Stimulated activated naive CD8-positive, alpha-beta T cell treated with anti-CD3 and anti-CD28 coated beads, Interleukin-15, Interleukin-2, amounts not matched to agents 100 ng/mL and 50 ng/mL, for 24 hours (primary cell): ENCODE data around the gene TMEM132D.

Source experiments
- H3K27ac Mint-ChIP-seq: one replicate; pipeline ENCODE4 v1.8.0; 2021; ENCODE audit warnings: mild to moderate bottlenecking, mixed read lengths
- H3K27me3 Mint-ChIP-seq: one replicate; pipeline ENCODE4 v1.8.0; 2021; ENCODE audit warnings: mixed read lengths
- H3K36me3 Mint-ChIP-seq: one replicate; pipeline ENCODE4 v1.8.0; 2021; ENCODE audit warnings: low read depth, mixed read lengths
- H3K4me1 Mint-ChIP-seq: one replicate; pipeline ENCODE4 v1.8.0; 2021; ENCODE audit warnings: low read depth, mixed read lengths
- H3K4me3 Mint-ChIP-seq: one replicate; pipeline ENCODE4 v1.8.0; 2021; ENCODE audit warnings: mild to moderate bottlenecking, mixed read lengths
- H3K9me3 Mint-ChIP-seq: one replicate; pipeline ENCODE4 v1.8.0; 2021; ENCODE audit warnings: mixed read lengths

The TMEM132D gene

DNA sequence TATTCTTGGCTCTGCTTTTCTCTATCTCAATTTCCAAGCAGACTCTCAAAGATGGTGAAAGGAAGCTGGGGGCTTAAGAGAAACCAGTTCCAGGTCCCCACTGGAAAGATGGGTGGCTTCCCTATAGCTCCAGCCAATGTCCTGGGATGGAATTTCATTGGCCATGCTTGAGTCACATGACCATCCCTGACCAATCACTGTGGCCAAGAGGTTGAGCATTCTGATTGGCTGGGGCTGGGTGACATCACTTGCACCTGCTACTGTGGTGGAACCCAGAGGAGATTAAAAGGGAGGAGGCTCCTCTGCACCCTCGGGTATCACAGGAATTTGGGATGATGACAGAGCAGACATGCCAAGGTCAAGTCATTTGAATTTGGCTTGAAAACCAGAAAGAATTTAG is 436.5 kb downstream of the TMEM132D start:
- peaks cover 10% of the 10 kb centered on the region for H3K9me3 Mint-ChIP-seq
- H3K4me3 Mint-ChIP-seq = no peak overlapping the region
- no peaks in the 10 kb centered on the region for H3K4me1 Mint-ChIP-seq
- H3K27me3 Mint-ChIP-seq = no peaks in the 10 kb centered on the region
- no peak overlapping the region for H3K27ac Mint-ChIP-seq
- no peaks in the 10 kb centered on the region for H3K36me3 Mint-ChIP-seq

DNA sequence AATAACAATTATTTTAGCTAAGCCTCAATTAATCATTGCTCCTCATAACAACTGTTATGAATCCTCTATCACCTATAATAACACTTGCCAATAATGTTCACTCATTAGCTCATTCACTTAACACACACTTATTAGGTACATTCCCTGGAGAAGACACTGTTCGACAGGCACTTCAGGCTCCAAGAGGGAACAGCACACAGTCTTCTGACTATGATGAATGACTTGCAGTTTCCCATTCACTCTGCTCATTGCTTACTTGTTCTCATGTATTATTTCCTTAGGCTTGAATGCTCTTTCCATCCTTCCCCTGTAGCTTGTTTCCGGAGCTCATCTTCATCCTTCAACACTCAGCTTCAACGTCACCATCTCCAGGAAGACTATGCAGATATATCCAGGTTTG is 437.3 kb downstream of the TMEM132D start:
- H3K4me1 Mint-ChIP-seq = no peaks in the 10 kb centered on the region
- H3K27ac Mint-ChIP-seq = no peak overlapping the region
- no peak overlapping the region for H3K4me3 Mint-ChIP-seq
- no peaks in the 10 kb centered on the region for H3K27me3 Mint-ChIP-seq
- peaks cover 9% of the 10 kb centered on the region for H3K9me3 Mint-ChIP-seq
- H3K36me3 Mint-ChIP-seq = no peaks in the 10 kb centered on the region

DNA sequence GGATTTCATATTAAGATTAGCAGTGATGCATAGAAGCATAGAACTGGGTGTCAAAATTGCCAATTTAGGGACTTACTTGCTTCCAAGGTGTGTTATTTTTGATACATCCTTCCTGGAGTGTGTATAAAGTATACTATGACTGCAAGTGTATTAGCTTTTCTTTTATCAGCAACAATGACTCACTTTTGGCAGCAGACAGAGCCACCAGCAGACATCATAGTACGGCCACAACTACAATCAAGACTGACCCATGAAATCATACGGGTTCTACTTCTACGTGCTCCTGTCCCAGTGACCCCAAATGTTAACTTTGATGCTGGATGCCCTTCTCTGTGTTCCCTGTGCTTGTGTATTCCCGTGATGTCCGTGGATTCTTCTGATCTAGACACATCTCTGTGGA is 443.9 kb downstream of the TMEM132D start:
- Mint-ChIP-seq H3K27ac (no peak overlapping the region), H3K27me3 (no peaks in the 10 kb centered on the region), H3K36me3 (no peaks in the 10 kb centered on the region), H3K4me1 (no peaks in the 10 kb centered on the region), H3K4me3 (no peak overlapping the region), H3K9me3 (peaks cover 4% of the 10 kb centered on the region)

DNA sequence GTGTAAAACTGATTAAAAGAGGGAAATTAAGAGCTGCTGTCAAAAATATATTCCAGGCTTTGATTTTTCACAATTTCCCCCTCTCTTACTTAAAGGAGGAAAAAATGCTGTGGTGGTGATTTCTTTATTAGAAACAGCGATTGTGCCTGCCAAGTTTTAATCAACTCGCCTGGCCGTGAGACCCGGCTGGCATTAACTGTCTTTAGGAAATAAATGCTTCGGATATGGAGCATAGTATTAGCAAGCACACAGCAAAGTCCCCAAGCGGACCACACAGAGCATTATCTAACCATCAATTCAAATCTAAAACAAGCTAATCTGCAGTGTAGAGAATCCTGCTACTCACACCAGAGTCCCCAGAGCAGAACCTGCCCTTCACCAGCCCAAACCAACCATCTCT is 457.1 kb downstream of the TMEM132D start:
- Mint-ChIP-seq H3K27ac (no peak overlapping the region), H3K36me3 (no peaks in the 10 kb centered on the region), H3K27me3 (no peaks in the 10 kb centered on the region), H3K4me3 (no peak overlapping the region), H3K4me1 (no peaks in the 10 kb centered on the region), H3K9me3 (no peaks in the 10 kb centered on the region)

DNA sequence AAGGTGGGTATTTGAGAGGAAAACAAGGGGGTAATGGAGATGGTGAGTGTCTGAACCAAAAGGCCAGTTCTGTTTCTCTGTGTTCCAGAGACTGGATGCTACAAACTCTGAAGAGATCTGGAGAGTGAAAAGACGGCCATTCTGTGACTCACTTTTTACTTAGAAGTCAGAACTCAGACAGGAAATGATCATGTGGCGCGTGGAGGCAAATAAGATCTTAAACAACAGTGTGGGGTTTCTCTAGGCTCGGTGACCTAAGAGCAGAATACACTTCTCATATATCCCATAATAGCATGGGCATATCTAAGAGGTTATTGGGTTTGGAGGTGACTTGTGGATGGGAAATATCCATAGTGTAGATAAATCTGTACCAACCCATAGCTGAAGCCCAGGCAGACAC is 463.5 kb downstream of the TMEM132D start:
- no peaks in the 10 kb centered on the region for H3K36me3 Mint-ChIP-seq
- H3K9me3 Mint-ChIP-seq = peaks cover 10% of the 10 kb centered on the region
- H3K27ac Mint-ChIP-seq = no peak overlapping the region
- H3K4me3 Mint-ChIP-seq = no peak overlapping the region
- no peaks in the 10 kb centered on the region for H3K4me1 Mint-ChIP-seq
- H3K27me3 Mint-ChIP-seq = no peaks in the 10 kb centered on the region

DNA sequence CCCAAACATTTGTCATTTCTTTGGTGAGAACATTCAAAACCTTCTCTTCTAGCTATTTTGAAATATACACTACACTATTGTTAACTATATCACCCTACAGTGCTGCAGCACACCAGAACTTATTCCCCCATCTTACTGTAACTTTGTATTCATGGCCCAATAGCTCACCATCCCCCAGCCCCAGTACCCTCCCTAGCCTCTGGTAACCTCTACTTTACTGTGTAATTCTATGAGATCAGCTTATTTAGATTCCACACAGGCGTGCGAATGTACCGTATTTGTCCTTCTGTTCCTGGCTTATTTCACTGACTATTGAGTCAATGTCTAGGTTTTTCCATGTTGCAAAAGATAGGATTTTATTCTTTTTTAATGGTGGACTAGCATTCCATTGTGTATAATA is 469.0 kb downstream of the TMEM132D start:
- no peak overlapping the region for H3K4me3 Mint-ChIP-seq
- H3K9me3 Mint-ChIP-seq = peaks cover 21% of the 10 kb centered on the region

DNA sequence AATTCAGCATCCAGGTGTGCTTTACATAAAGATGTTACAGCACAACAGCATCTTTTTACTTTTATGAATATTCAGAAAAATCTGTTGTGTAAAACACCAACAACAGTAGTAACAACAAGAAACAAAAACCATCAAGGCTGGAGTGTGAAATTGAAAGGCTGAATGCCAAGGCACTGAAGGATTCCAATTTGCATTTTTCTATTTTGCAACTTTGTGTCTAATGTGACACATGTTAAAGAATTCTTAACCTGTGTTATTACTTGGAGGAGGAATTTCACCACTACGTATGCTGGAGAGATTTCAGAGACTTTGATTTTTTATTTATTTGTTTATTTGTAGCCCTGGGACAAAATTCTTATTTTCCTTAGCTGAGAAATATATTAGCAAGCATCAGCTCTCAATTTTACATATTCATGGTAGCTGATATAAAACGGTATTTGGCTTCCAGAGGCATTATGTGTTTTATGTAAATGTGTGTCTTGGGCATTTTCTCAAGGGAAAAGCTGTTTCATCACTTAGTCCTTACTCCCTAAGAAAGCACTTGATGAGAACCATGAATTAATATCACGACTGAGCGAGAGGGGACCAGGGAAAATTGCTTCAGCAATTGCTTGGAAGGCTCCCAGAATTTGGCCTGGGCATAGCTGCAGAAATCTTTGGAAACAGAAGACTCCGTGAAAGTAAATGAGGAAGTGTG is 475.4 kb downstream of the TMEM132D start:
- Mint-ChIP-seq H3K9me3 (peaks cover 18% of the 10 kb centered on the region), H3K27me3 (no peaks in the 10 kb centered on the region), H3K27ac (no peak overlapping the region), H3K4me1 (no peaks in the 10 kb centered on the region), H3K36me3 (no peaks in the 10 kb centered on the region), H3K4me3 (no peak overlapping the region)

More for the DNA sequence above, 469.0 kb downstream of the TMEM132D start:
- no peaks in the 10 kb centered on the region for H3K4me1 Mint-ChIP-seq
- H3K27ac Mint-ChIP-seq = no peak overlapping the region
- no peaks in the 10 kb centered on the region for H3K36me3 Mint-ChIP-seq
- no peaks in the 10 kb centered on the region for H3K27me3 Mint-ChIP-seq

DNA sequence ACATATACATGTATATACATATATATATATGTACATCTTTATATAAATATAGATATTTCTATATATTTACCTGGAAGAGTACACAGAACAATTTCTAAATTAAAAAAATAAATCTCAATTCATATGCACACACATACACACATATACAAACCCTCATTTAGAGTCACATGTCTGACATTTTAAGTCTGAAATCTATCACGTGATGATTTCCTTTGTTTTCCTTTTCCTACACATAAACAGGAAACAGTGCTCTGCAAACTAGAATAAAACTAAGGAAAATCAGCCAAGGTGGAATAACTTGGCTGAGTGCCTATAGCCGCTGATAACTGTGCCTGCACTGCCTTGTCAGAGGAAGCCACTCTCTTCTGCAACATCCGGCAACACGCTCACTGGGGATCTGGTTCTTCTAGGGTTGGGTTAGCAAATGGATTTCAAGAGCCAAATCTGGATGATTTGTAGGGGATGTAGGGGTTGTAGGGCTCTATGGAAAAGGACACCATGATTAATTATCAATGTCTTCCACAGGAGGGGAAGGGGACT is 480.7 kb downstream of the TMEM132D start:
- no peaks in the 10 kb centered on the region for H3K4me1 Mint-ChIP-seq
- peaks cover 12% of the 10 kb centered on the region for H3K9me3 Mint-ChIP-seq
- no peak overlapping the region for H3K27ac Mint-ChIP-seq
- H3K27me3 Mint-ChIP-seq = no peaks in the 10 kb centered on the region
- no peak overlapping the region for H3K4me3 Mint-ChIP-seq
- no peaks in the 10 kb centered on the region for H3K36me3 Mint-ChIP-seq

DNA sequence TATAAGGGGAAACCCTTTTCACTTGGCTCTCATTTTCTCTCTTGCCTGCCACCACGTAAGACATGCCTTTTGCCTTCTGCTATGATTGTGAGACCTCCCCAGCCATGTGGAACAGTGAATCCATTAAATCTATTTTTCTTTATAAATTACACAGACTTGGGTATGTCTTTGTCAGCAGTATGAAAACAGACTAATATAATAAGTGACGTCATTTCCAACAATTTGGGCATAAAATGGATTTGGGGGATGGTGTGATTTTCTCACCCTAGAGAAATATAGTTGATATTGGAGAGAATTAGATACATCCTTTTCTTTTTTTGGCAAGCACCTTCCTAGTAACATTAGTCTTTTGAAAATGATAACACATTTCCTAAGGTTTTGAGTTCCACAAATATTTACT is 490.5 kb downstream of the TMEM132D start:
- peaks cover 11% of the 10 kb centered on the region for H3K9me3 Mint-ChIP-seq
- no peaks in the 10 kb centered on the region for H3K4me1 Mint-ChIP-seq
- no peak overlapping the region for H3K4me3 Mint-ChIP-seq
- no peaks in the 10 kb centered on the region for H3K36me3 Mint-ChIP-seq
- H3K27me3 Mint-ChIP-seq = no peaks in the 10 kb centered on the region
- H3K27ac Mint-ChIP-seq = no peak overlapping the region

DNA sequence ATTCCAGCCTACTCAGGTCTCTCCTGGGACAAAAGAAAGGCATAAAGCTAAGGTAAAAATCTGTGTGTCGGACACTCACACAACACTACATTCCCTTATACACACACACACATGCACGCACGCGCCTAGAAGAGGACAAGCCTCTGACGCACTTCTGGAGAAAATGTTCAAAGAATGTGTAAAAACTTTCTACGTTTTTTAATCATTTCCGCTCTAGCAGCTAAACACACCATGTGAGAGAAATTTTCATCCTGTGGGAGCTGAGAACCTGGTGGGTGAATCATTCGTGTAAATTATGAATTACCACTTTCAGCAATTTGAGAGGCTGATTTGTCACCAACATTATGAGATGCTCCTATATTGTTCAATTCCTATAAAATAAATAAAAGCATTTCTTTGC is 494.5 kb downstream of the TMEM132D start:
- Mint-ChIP-seq H3K27ac (no peak overlapping the region), H3K4me1 (no peaks in the 10 kb centered on the region), H3K9me3 (peaks cover 7% of the 10 kb centered on the region), H3K4me3 (no peak overlapping the region), H3K27me3 (no peaks in the 10 kb centered on the region), H3K36me3 (no peaks in the 10 kb centered on the region)

DNA sequence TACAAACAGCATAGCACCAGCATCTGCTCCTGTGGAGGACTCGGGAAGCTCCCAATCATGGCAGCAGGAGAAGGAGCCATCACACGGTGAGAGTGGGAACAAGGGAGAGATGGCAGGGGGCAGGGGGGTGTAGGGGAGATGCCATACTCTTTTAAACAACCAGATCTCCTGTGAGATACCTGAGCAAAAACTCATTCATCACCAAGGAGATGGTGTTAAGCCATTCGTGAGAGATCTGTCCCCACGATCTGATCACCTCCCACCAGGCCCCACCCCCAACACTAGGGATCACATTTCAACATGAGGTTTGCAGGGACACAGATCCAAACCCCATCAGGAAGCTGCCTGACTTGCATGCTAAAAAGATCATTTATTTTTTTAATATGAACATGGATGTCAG is 499.3 kb downstream of the TMEM132D start:
- no peaks in the 10 kb centered on the region for H3K4me1 Mint-ChIP-seq
- no peaks in the 10 kb centered on the region for H3K27me3 Mint-ChIP-seq
- peaks cover 9% of the 10 kb centered on the region for H3K9me3 Mint-ChIP-seq
- H3K27ac Mint-ChIP-seq = no peak overlapping the region
- H3K4me3 Mint-ChIP-seq = no peak overlapping the region
- no peaks in the 10 kb centered on the region for H3K36me3 Mint-ChIP-seq

DNA sequence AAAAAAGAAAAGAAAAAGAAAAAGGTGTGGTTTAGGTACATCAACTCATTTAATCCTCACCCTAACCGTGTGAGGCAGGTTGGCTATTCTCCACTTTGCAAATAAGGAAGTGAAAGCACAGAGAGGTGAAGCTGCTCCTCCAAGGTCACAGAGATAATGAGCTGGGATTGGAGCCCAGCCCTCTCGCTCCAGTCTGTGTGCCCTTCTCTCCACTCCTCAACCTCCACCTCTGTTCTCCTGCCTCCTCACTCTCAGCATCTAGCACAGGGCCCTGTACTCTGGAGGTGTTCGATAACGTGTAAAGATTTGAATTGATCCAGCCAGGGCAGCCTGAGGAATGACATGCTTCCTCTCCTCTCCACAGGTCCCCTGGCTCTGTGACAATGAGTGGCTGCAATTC is 502.3 kb downstream of the TMEM132D start:
- no peaks in the 10 kb centered on the region for H3K27me3 Mint-ChIP-seq
- peaks cover 19% of the 10 kb centered on the region for H3K9me3 Mint-ChIP-seq
- no peak overlapping the region for H3K27ac Mint-ChIP-seq
- H3K4me3 Mint-ChIP-seq = no peak overlapping the region
- no peaks in the 10 kb centered on the region for H3K36me3 Mint-ChIP-seq
- H3K4me1 Mint-ChIP-seq = no peaks in the 10 kb centered on the region

DNA sequence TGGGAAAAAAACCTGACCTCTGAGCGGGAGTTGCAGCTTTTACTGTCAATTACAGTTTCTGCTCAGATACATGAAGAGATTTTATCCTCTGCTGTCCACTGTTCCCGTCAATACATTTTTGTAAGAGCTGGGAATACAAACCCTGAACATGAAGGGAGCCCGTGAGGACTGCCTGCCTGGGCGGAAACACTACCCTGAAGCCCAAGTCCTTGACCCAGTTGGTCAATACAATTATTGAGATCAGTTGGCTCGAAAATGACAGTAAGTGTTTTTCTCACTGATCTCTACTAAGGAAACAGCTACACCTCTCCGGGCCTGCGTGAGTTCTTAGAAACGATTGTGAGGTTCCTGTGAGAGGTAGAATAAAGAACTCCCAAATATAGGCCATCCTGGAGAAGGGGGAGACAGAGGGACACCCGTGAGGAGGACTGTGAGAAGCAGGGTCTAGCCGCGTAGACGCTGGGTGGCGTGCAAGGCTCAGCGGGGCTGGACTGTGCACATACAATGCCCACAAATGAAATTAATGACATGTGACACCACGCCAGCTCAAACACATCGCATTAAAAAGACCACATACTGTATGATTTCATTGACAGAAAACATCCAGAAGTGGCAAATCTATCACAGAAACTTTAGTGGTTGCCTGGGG is 509.5 kb downstream of the TMEM132D start:
- Mint-ChIP-seq H3K9me3 (peaks cover 16% of the 10 kb centered on the region), H3K36me3 (no peaks in the 10 kb centered on the region), H3K4me3 (no peak overlapping the region), H3K27ac (no peak overlapping the region), H3K27me3 (no peaks in the 10 kb centered on the region), H3K4me1 (no peaks in the 10 kb centered on the region)

DNA sequence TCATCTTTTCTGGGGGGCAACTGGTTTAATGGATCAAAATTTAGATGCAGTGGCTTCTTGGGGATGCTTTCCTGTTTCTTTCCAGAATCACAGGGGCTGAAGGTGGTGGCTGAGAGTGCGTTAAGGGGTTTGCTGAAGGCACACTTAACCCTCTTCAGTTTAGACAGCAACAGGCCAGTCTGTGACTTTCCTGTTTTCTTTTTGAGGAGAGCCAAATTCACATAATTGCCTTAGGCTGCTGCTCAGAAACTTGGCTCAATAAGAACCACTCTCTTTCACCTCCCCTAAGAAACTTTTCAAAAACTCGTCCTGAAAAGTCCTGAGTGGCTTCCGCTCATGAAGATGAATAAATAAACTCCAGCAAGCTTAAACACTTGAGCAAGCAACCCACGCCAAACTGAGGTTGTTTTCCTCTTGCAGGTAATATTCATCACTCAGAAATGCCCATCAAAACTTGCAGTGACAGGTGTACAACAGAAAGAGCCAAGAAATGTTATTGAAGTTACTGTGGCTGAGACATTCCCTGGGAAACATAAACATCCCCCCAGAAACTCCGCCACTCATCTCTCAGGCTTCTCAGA is 510.4 kb downstream of the TMEM132D start:
- Mint-ChIP-seq H3K4me3 (no peak overlapping the region), H3K27me3 (no peaks in the 10 kb centered on the region), H3K4me1 (no peaks in the 10 kb centered on the region), H3K27ac (no peak overlapping the region), H3K36me3 (no peaks in the 10 kb centered on the region), H3K9me3 (peaks cover 13% of the 10 kb centered on the region)

DNA sequence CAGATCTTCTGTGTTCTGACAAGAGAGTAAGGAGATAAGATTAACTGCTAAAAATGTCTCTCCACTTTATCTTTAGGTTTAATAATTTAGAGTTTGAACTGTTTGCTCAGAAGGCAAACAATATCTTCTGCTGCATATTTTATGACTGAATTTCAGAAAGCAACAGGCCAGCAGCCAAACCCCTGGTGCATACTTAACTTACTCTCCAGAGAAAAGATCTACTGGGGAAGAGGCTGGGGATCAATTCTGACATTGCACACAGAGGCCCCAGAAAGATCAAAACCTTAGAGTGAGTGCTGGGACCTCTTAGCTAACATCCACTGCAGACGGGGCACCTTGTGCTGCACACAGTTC is 518.2 kb downstream of the TMEM132D start:
- Mint-ChIP-seq H3K4me3 (no peak overlapping the region), H3K9me3 (peaks cover 4% of the 10 kb centered on the region), H3K4me1 (no peaks in the 10 kb centered on the region), H3K27me3 (no peaks in the 10 kb centered on the region), H3K27ac (no peak overlapping the region), H3K36me3 (no peaks in the 10 kb centered on the region)
